Measurements from ENCODE around the gene PPARG. TPM values are rescaled to one million over a fixed set of nuclear protein-coding genes. Genes with fewer than 3 reads are reported as not detected.
"Not testable (repeated sequence)": the region's sequence is repeated elsewhere in the genome, so short reads cannot be mapped to it uniquely, and the experiment has no call there.

The PPARG gene
- total RNA-seq, 1 donor from 2014 or later = 0.37 TPM

- no peaks in the 10 kb centered on the region for H3K36me3 Mint-ChIP-seq (ENCODE audit: unreplicated experiment)
- no peak for DNase-seq
- no peak for TF ChIP-seq CTCF (IDR thresholded peaks at IDR 0.05; ENCODE audit: partially characterized antibody, unreplicated experiment)
- no peak overlapping the region for H3K4me3 Mint-ChIP-seq (ENCODE audit: unreplicated experiment)
- H3K27ac Mint-ChIP-seq (ENCODE audit: unreplicated experiment) = no peak overlapping the region
- peaks cover 2% of the 10 kb centered on the region for H3K9me3 Mint-ChIP-seq (ENCODE audit: unreplicated experiment)
- peaks cover 13% of the 10 kb centered on the region for H3K4me1 Mint-ChIP-seq (ENCODE audit: low read depth, unreplicated experiment)
- peaks cover 10% of the 10 kb centered on the region for H3K27me3 Mint-ChIP-seq (ENCODE audit: unreplicated experiment)
These were observed 157.4 kb downstream of the PPARG start for GRCh38 chr3:12446298-12446697.

DNA sequence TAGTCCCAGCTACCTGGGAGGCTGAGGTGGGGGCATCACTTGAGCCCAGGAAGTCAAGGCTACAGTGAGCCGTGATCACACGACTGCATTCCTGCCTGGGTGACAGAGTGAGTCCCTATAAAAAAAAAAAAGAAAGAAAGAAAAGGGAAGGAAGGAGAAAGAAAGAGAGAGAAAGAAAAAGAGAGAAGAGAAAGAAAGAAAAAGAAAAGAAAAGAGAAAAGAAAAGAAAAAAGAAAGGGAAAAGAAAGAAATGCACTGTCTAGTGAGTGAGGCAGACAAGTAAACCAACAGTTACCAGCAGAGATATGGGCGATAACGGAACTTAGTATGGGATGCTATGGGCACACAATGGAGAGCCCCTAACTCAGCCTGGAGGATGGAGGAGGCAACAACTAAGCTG, 158.2 kb downstream of the PPARG start:
- peaks cover 11% of the 10 kb centered on the region for H3K4me1 Mint-ChIP-seq (ENCODE audit: low read depth, unreplicated experiment)
- no peaks in the 10 kb centered on the region for H3K36me3 Mint-ChIP-seq (ENCODE audit: unreplicated experiment)
- H3K27ac Mint-ChIP-seq (ENCODE audit: unreplicated experiment) = no peak overlapping the region
- H3K27me3 Mint-ChIP-seq (ENCODE audit: unreplicated experiment) = peaks cover 10% of the 10 kb centered on the region
- no peak overlapping the region for H3K4me3 Mint-ChIP-seq (ENCODE audit: unreplicated experiment)
- peaks cover 2% of the 10 kb centered on the region for H3K9me3 Mint-ChIP-seq (ENCODE audit: unreplicated experiment)
- TF ChIP-seq CTCF (IDR thresholded peaks at IDR 0.05; ENCODE audit: partially characterized antibody, unreplicated experiment) = no peak
- DNase-seq = no peak

- not testable (repeated sequence) for H3K4me3 Mint-ChIP-seq (ENCODE audit: unreplicated experiment); H3K27me3 Mint-ChIP-seq (ENCODE audit: unreplicated experiment); H3K4me1 Mint-ChIP-seq (ENCODE audit: low read depth, unreplicated experiment); H3K9me3 Mint-ChIP-seq (ENCODE audit: unreplicated experiment); H3K27ac Mint-ChIP-seq (ENCODE audit: unreplicated experiment); H3K36me3 Mint-ChIP-seq (ENCODE audit: unreplicated experiment); DNase-seq
These were observed 159.7 kb downstream of the PPARG start for GRCh38 chr3:12448404-12449202.

DNA sequence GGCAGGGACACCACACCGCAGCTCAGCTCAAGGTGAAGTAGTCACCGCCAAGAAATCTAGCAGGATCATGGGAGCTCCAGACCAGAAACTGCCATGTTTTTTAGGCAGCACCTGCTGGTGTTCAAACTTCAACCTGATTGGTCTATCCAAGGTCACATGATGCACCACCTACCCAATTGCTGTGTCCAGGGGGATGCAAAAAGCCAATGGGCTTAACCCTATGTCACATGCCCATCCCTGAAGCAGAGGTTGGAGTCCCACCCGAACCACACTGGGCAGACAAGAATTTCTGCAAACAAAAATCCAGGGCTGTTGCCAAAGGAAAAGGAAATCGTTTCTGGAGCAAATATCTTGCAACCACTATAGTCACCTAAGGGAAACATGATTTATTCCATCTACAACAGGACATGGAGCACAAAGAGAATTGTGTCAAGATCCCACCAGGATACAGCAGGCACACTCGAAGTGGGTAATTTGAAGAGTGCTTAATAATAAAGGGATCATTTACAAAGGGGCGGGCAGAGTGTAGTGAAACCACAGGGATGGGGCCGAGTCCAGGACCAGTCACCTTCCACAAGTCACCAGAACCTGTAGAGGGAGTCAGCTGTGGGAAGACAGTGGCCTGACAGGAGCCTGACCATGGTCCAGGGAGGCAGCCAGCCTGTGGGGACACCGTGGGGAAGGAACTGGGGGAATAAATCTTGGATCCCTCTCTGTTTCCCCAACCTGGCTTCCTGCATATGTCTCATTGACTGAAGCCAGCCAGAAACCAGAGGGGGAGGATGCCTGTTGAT, 161.2 kb downstream of the PPARG start:
- H3K27me3 Mint-ChIP-seq (ENCODE audit: unreplicated experiment) = peaks cover 8% of the 10 kb centered on the region
- no peak for DNase-seq
- H3K27ac Mint-ChIP-seq (ENCODE audit: unreplicated experiment) = no peak overlapping the region
- H3K4me3 Mint-ChIP-seq (ENCODE audit: unreplicated experiment) = no peak overlapping the region
- H3K4me1 Mint-ChIP-seq (ENCODE audit: low read depth, unreplicated experiment) = peaks cover 2% of the 10 kb centered on the region
- no peaks in the 10 kb centered on the region for H3K36me3 Mint-ChIP-seq (ENCODE audit: unreplicated experiment)
- H3K9me3 Mint-ChIP-seq (ENCODE audit: unreplicated experiment) = peaks cover 2% of the 10 kb centered on the region
- TF ChIP-seq CTCF (IDR thresholded peaks at IDR 0.05; ENCODE audit: partially characterized antibody, unreplicated experiment) = no peak

GRCh38 chr3:12451481-12451880, 162.6 kb downstream of the PPARG start:
- Mint-ChIP-seq H3K36me3 (ENCODE audit: unreplicated experiment) (no peaks in the 10 kb centered on the region), H3K4me3 (ENCODE audit: unreplicated experiment) (no peak overlapping the region), H3K27me3 (ENCODE audit: unreplicated experiment) (peaks cover 5% of the 10 kb centered on the region), H3K9me3 (ENCODE audit: unreplicated experiment) (peaks cover 2% of the 10 kb centered on the region), H3K27ac (ENCODE audit: unreplicated experiment) (no peak overlapping the region), H3K4me1 (ENCODE audit: low read depth, unreplicated experiment) (peaks cover 2% of the 10 kb centered on the region)
- no peak for TF ChIP-seq CTCF (IDR thresholded peaks at IDR 0.05; ENCODE audit: partially characterized antibody, unreplicated experiment)
- no peak for DNase-seq

All from glutamatergic neuron (in vitro differentiated cells).